Vagina (tissue), 2 donors: ENCODE measurements around the gene IL17RC.

Experiments
- POLR2AphosphoS5 ChIP-seq, 2 donors: sonication (generic); formaldehyde crosslinking; IDR thresholded peaks; one replicate each; pipeline ENCODE4 v1.9.0; 2017; ENCODE audit warnings: antibody characterized with exemption in 2 of 2, mild to moderate bottlenecking in 2 of 2, low read depth in 1 of 2; ENCODE audit not compliant: insufficient read depth in 1 of 2
- TF ChIP-seq, protein P1 (sequence below), 3 experiments: fragments of 450-650 bp in 2 of 3; fragments of 200-600 bp in 1 of 3; sonication (generic) in 1 of 3; IDR thresholded peaks; one replicate each; pipeline ENCODE4 v1.5.1; 2017 to 2019; ENCODE audit warnings: antibody characterized with exemption in 3 of 3, mild to moderate bottlenecking in 2 of 3, moderate library complexity in 2 of 3

DNA sequence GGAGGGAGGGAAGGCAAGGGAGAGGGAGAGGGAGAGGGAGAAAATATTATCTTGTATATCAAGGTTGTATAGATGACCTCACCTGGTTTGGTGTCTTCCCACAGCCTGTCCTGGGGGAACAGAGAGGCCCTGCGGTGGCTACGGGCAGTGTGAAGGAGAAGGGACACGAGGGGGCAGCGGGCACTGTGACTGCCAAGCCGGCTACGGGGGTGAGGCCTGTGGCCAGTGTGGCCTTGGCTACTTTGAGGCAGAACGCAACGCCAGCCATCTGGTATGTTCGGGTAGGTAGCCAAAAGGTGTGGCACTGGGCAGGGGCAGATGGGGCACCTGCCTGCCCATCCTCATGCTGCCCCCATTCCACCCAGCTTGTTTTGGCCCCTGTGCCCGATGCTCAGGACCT lies 23.8 kb downstream of the IL17RC start:
- TF ChIP-seq POLR2AphosphoS5 (IDR thresholded peaks at IDR 0.05; ENCODE audit: insufficient read depth in 1 of 2, low read depth in 1 of 2), result no peak
- TF ChIP-seq, protein P1, sequence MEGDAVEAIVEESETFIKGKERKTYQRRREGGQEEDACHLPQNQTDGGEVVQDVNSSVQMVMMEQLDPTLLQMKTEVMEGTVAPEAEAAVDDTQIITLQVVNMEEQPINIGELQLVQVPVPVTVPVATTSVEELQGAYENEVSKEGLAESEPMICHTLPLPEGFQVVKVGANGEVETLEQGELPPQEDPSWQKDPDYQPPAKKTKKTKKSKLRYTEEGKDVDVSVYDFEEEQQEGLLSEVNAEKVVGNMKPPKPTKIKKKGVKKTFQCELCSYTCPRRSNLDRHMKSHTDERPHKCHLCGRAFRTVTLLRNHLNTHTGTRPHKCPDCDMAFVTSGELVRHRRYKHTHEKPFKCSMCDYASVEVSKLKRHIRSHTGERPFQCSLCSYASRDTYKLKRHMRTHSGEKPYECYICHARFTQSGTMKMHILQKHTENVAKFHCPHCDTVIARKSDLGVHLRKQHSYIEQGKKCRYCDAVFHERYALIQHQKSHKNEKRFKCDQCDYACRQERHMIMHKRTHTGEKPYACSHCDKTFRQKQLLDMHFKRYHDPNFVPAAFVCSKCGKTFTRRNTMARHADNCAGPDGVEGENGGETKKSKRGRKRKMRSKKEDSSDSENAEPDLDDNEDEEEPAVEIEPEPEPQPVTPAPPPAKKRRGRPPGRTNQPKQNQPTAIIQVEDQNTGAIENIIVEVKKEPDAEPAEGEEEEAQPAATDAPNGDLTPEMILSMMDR (IDR thresholded peaks at IDR 0.05), result no peak
